SU-DHL-6 (cell line): Measurements from ENCODE around the gene GREM2.

Experiments
- H2AFZ ChIP-seq: fragments of 200-600 bp; sonication (generic); 2 replicates; pipeline ENCODE4 v1.6.1; 2014; ENCODE audit warnings: low read depth, mild to moderate bottlenecking, moderate library complexity, mixed read lengths, antibody characterized with exemption, low read length; ENCODE audit not compliant: severe bottlenecking
- H3F3A ChIP-seq: fragments of 200-600 bp; shearing (Covaris generic); 2 replicates; pipeline ENCODE4 v1.6.0; 2016; ENCODE audit warnings: antibody characterized with exemption, mild to moderate bottlenecking; ENCODE audit not compliant: insufficient read depth
- H3K27ac ChIP-seq: fragments of 200-600 bp; sonication (generic); 2 replicates; pipeline ENCODE4 v1.5.1; 2016; ENCODE audit warnings: low read depth, mild to moderate bottlenecking, low read length, moderate library complexity, mixed read lengths
- H3K27me3 ChIP-seq: fragments of 200-600 bp; sonication (generic), shearing (Covaris generic); 2 replicates; pipeline ENCODE4 v1.6.0; 2014; ENCODE audit warnings: mild to moderate bottlenecking, low read length
- H3K36me3 ChIP-seq: fragments of 200-600 bp; sonication (generic); 2 replicates; pipeline ENCODE4 v1.6.1; 2014; ENCODE audit warnings: mild to moderate bottlenecking, low read length, mixed read lengths
- H3K4me2 ChIP-seq: fragments of 300-600, 200-600 bp; shearing (Covaris generic), sonication (generic); 2 replicates; pipeline ENCODE4 v1.6.0; 2014; ENCODE audit warnings: low read length, low read depth, mild to moderate bottlenecking; ENCODE audit not compliant: poor library complexity, severe bottlenecking
- H3K4me3 ChIP-seq: fragments of 200-600 bp; sonication (generic); 2 replicates; pipeline ENCODE4 v1.5.1; 2014; ENCODE audit warnings: antibody characterized with exemption, low read length, mild to moderate bottlenecking, mixed read lengths; ENCODE audit not compliant: insufficient read depth, poor library complexity, severe bottlenecking
- H3K79me2 ChIP-seq: fragments of 200-600 bp; sonication (generic); 2 replicates; pipeline ENCODE4 v1.6.1; 2014; ENCODE audit warnings: mild to moderate bottlenecking, low read length, moderate library complexity; ENCODE audit not compliant: insufficient read depth
- H3K9ac ChIP-seq: fragments of 200-600 bp; sonication (generic); 2 replicates; pipeline ENCODE4 v1.7.0; 2014; ENCODE audit warnings: mild to moderate bottlenecking, low read length
- H3K9me2 ChIP-seq: fragments of 200-600 bp; sonication (generic); replicated peaks from 2 replicates; pipeline ENCODE4 v1.6.1; 2014; ENCODE audit warnings: low read length; ENCODE audit not compliant: insufficient read depth
- H3K9me3 ChIP-seq: fragments of 200-600 bp; sonication (generic); 2 replicates; pipeline ENCODE4 v1.6.1; 2014; ENCODE audit warnings: low read length, mixed read lengths; ENCODE audit not compliant: insufficient read depth
- H4K20me1 ChIP-seq: fragments of 200-600 bp; sonication (generic); 2 replicates; pipeline ENCODE4 v1.6.1; 2014; ENCODE audit warnings: low read depth, mild to moderate bottlenecking, antibody characterized with exemption, low read length, moderate library complexity, mixed read lengths
- EZH2phosphoT487 ChIP-seq: fragments of 200-600 bp; sonication (generic), shearing (Covaris generic); conservative IDR thresholded peaks from 2 replicates; pipeline ENCODE4 v1.6.1; 2018; ENCODE audit warnings: mild to moderate bottlenecking, antibody characterized with exemption, low read length, moderate library complexity, mixed read lengths
- TF ChIP-seq, protein P1 (sequence below): fragments of 200-600 bp; sonication (generic); IDR thresholded peaks from one replicate; pipeline ENCODE4 v1.5.1; 2017; ENCODE audit warnings: antibody characterized with exemption, mild to moderate bottlenecking, low read length, moderate library complexity; ENCODE audit not compliant: insufficient read depth, poor library complexity, severe bottlenecking

The GREM2 gene

DNA sequence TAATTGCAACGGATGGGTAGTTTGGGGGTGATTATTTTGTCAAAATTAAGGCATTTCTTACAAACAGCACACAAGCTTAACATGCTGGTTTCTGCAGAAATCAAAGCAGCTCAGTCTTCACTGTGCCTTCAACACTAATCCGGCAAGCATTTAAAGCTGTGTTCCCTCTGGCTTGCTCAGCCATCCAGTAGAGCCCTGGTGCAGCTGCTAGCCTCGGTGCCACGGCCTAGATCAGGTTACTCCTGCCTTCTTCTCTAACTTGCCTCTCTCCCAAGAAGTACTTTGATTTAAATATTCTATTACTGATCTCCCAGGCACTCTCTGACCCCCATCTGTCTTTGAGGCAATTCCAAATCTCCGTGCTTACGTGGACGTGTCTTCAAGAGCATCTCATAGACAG, 85.6 kb downstream of the GREM2 start:
- Histone ChIP-seq H3K4me3 (no peak overlapping the region), H4K20me1 (no peaks in the 10 kb centered on the region), H3K79me2 (no peaks in the 10 kb centered on the region), H3K9me3 (no peaks in the 10 kb centered on the region), H3K36me3 (no peaks in the 10 kb centered on the region), H3K27ac (no peak overlapping the region), H3F3A (no peaks in the 10 kb centered on the region), H3K9ac (no peak overlapping the region), H3K9me2 (no peaks in the 10 kb centered on the region), H3K4me2 (no peak overlapping the region), H2AFZ (no peak overlapping the region), H3K27me3 (no peaks in the 10 kb centered on the region)
- TF ChIP-seq EZH2phosphoT487, result no peak
- TF ChIP-seq, protein P1, sequence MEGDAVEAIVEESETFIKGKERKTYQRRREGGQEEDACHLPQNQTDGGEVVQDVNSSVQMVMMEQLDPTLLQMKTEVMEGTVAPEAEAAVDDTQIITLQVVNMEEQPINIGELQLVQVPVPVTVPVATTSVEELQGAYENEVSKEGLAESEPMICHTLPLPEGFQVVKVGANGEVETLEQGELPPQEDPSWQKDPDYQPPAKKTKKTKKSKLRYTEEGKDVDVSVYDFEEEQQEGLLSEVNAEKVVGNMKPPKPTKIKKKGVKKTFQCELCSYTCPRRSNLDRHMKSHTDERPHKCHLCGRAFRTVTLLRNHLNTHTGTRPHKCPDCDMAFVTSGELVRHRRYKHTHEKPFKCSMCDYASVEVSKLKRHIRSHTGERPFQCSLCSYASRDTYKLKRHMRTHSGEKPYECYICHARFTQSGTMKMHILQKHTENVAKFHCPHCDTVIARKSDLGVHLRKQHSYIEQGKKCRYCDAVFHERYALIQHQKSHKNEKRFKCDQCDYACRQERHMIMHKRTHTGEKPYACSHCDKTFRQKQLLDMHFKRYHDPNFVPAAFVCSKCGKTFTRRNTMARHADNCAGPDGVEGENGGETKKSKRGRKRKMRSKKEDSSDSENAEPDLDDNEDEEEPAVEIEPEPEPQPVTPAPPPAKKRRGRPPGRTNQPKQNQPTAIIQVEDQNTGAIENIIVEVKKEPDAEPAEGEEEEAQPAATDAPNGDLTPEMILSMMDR, result no peak

DNA sequence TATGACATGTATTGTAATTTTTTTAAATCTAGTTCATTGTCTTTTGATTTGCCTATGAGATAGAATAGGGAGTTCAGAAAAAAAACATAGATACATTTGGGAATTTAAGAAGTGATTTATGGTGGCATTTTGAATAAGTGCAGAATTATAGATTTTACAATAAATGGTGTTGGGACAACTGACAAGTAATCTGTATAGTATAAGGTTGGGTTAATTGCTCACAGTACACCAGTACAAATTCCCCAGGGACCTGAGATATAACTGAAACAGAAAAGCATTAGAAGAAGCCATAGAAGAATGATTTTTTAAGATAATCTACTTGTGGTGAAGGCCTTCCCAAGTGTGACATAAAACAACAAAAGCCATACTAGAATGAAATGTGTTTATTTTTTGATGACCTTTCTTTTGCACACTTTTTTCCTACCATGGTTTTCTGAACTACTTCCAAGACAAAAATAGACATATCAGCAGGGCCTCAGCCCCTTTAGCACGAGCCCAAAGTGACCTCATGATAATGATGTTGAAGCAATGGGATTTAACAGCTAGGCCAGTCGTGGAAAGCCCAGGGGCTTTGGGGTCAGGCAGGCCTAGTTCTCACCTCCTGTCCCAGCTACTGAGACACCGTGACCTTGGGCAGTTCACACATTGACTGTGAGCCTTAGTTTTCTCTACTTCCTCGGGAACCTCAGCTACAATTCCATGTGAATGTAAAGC, 87.4 kb downstream of the GREM2 start:
- no peak overlapping the region for H3K4me2 ChIP-seq
- H4K20me1 ChIP-seq, result no peaks in the 10 kb centered on the region
- TF ChIP-seq, protein P1, result no peak
- no peak for TF ChIP-seq EZH2phosphoT487
- no peaks in the 10 kb centered on the region for H3K79me2 ChIP-seq
- H3K27me3 ChIP-seq, result no peaks in the 10 kb centered on the region
- no peaks in the 10 kb centered on the region for H3F3A ChIP-seq
- H2AFZ ChIP-seq, result no peak overlapping the region
- no peak overlapping the region for H3K27ac ChIP-seq
- no peak overlapping the region for H3K4me3 ChIP-seq
- no peaks in the 10 kb centered on the region for H3K9me3 ChIP-seq
- no peaks in the 10 kb centered on the region for H3K9me2 ChIP-seq
- H3K36me3 ChIP-seq, result no peaks in the 10 kb centered on the region
- H3K9ac ChIP-seq, result no peak overlapping the region

DNA sequence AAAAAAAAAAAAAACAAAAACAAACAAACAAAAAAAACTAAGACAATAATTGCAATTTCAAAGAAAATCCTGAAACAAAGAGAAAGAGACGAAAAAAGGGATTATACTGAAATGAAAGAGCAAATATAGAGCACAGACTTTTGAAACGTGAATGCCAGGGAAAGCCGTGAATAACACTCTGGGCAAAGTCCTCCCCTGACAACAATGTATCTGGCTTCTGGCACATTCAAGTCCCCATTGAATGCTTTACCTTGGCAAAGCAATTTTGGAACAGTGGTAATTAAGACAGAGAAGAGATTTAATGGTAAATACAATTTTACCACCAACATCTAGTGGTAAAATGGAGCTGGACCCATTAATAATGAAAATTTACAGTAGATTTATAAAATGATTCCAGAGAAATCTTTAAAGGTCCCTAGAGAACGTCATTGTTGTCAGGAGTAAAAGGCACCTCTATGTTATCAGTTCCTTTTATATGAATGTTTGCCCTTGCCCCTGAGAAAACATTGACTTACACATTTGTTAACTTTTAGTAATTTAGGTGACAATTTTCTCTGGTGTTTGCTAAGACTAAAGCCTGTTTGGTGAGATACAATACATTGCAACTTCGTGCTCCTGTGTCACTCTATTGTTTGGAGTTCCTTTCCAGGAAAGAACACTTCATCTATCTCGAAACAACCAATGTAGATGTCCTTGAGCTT, 89.7 kb downstream of the GREM2 start:
- Histone ChIP-seq H3K9me2 (no peaks in the 10 kb centered on the region), H3K4me2 (no peak overlapping the region), H3K27me3 (no peaks in the 10 kb centered on the region), H3K9ac (no peak overlapping the region), H3F3A (no peaks in the 10 kb centered on the region), H3K27ac (no peak overlapping the region), H3K36me3 (no peaks in the 10 kb centered on the region), H3K9me3 (no peaks in the 10 kb centered on the region), H4K20me1 (no peaks in the 10 kb centered on the region), H3K4me3 (no peak overlapping the region), H3K79me2 (no peaks in the 10 kb centered on the region), H2AFZ (no peak overlapping the region)
- TF ChIP-seq EZH2phosphoT487, result no peak
- TF ChIP-seq, protein P1, result no peak
